HT1080 (cell line): ENCODE results near the gene EIF5AL1. TPM values are rescaled to one million over a fixed set of nuclear protein-coding genes. Genes with fewer than 3 reads are reported as not detected.
A peak's percentile ranks its signal among the peaks of the same experiment; 100 is the strongest.
"Not testable (repeated sequence)": the region's sequence is repeated elsewhere in the genome, so short reads cannot be mapped to it uniquely, and the experiment has no call there.

Experiments used
- DNase-seq: peaks from one replicate; pipeline ENCODE4 v3.0.0-alpha.2; 2015; ENCODE audit warnings: low read depth
- polyA plus RNA-seq, 2 experiments: library from polyadenylated mRNA; depleted of rRNA; stranded (reverse); fragments of >200 nt; gene quantifications; 2 replicates each; pipeline ENCODE4 v1.2.3, GENCODE V29; 2015
- total RNA-seq: library from RNA; depleted of rRNA; stranded (reverse); fragments of >200 nt; shearing (Covaris generic); gene quantifications from 2 replicates; pipeline ENCODE4 v1.2.3, GENCODE V29; 2014; rRNA removed

EIF5AL1 gene
- 0.94 and 1.0 TPM in 2 replicates for total RNA-seq
- polyA plus RNA-seq (2015; cell fraction: cytosol; rRNA removed), result 2.5 and 3.7 TPM in 2 replicates
- polyA plus RNA-seq (2015; cell fraction: nucleus; rRNA removed), result 1.1 and 1.8 TPM in 2 replicates

- not testable (repeated sequence) for DNase-seq
Observed at GRCh38 chr10:79511891-79512583, at the start of gene EIF5AL1. Gene EIF5AL1, plus strand, starts transcription at chr10:79512533. Its CDS starts 117 bp downstream, at chr10:79512650.

DNA sequence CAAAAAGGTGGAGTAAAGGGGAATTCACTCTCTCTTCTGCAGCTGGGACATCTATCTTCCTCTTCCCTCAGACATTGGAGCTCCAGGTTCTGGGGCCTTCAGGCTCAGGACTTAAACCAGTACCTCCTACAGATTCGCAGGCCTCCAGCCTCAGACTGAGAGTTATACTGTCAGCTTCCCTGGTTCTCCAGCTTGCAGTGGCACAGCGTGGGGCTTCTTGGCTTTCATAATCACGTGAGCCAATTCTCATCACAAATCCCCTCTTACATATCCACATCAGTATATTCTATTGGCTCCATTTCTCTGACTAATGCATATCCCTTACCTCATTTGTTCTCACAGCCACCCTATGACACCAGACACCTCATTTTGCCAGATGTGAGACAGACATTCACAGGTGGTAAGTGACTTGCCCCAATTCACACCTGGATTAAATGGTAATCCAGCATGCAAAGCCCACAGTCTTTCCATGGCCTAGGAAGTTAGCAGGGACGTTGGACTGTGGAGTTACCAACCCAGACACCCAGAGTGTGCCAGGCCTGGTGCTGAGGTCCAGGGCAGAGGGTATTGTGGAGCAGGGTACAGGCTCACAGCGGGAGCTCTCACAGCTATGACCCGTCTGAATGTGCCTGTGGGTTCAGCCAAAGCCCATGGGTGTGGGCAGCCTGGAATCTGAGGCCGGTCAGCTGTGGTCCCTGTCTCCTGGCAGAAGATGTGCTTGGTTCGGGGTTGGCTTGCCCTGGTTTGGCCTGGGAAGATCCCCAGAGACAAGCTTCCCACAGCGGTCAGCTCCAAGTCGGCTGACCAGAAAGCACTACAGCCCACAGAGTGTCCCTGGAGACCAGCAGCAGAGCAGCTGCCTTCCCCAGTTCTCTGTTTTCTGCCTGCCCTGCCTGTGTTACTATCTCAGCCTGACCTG, 48.5 kb upstream of the EIF5AL1 start:
- no peak for DNase-seq

DNA sequence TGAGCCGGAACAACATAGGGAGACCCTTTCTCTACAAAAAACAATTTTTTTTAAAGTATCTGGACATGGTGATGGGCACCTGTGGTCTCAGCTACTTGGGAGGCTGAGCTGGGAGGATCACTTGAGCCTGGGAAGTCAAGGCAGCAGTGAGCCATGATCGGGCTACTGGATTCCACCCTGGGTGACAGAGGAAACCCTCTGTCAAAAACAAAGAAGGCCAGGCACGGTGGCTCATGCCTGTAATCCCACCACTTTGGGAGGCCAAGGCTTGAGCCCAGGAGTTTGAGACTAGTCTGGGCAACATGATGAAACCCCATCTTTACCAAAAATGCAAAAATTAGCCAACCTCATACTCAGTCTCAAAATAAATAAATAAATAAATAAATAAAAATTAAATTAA, 47.0 kb upstream of the EIF5AL1 start:
- DNase-seq, result no peak

DNA sequence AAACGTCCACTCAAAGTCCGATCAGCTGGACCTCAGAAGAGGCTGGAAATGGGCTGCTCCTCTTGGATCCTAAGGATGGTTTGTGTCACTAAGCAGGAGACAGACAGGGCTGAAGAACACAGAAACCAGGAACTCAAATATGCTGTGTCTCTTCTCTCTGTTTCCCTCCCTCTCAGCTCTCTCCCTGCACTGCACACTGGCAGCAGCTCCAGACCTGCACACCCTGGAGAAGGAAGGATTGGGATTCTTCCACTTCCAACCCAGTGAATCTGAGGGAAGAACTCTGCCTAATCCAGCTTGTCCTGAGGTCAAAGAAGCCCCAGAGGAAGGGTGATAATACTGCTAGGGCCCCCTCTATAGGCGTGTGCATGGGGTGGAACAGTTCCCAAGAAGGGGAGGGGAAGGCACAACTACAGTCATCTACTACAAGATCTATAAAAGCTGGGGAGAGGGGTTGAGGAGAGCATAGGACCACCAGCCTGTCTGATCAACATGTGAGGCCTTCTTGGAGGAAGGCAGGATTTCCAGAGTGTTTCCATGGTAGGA, 44.2 kb upstream of the EIF5AL1 start:
- no peak for DNase-seq

DNA sequence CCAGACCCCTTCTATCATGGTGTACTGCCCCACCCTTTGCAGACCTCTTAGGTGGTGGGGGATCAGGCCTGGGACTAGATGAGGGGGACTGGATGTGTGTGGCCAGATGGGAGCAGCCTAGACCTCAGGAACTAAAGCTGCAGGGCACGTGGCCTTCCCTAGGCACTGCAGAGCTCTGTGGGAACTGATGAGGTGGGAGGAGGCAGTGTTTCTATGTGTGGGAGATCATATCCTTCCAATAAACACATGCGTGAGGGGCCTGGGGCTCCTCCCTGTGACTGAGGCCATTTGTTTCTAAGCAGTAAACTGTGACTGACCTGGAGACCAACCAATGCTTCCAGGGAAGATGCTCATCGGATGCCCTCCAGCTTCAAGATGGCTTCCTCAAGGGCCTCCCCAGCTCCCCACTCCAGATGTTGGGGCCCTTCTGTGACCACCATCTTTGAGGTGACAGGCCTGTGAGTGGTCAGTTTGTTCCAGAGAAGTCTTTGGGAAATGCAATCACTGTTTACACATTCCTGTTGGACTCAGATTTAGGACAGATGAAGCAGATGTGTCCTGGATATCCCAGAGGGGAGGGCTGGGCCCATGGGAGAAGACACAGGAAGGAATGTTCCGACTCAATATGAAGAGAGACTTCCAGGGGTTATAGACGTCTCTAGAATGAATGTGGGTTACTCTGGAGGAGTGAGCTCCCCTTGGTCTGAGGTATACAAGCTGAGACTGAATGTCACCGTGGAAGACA, 43.3 kb upstream of the EIF5AL1 start:
- DNase-seq, result no peak

GRCh38 chr10:79470096-79470495, 42.2 kb upstream of the EIF5AL1 start:
- DNase-seq, result no peak

DNA sequence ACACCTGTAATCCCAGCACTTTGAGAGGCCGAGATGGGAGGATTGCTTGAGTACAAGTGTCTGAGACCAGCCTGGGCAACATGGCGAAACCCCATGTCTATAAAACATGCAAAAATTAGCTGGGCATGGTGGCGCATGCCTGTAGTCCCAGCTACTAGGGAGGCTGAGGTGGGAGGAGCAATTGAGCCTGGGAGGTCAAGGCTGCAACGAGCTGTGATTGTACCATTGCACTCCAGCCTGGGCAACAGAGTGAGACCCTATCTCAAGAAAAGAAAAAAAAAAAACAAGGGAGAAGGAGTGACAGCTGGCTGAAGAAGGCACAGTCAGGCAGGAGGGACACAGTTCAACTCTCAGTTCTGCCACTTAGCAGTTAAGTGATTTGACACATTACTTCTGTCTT, 40.6 kb upstream of the EIF5AL1 start:
- DNase-seq, result no peak

GRCh38 chr10:79472449-79472848, 39.9 kb upstream of the EIF5AL1 start:
- no peak for DNase-seq

- no peak for DNase-seq
Observed at GRCh38 chr10:79472951-79473350, 39.4 kb upstream of the EIF5AL1 start.

DNA sequence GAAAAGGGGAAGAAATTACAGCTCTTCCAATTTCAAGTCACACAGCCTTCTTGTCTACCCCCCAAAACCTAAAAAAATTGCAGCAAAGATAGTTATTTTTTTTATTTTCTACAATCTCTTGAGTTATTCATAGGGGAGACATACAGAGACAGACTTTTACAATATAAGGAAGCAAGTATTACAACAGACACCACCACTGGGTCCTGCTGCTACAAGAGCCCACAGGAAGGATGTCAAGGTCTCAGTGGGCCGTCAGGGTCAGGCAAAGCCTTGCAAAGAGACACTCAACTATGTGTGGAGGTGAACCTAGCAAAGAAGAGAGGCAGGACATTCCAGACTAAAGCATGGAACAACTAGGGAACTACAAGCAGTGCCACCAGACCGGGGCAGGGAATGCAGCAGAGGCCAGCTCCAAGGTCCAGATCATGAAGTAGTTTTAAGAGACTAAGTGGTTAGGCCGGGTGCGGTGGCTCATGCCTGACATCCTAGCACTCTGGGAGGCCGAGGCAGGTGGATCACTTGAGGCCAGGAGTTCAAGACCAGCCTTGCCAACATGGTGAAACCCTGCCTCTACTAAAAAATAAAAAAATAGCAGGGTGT, 38.7 kb upstream of the EIF5AL1 start:
- no peak for DNase-seq

DNA sequence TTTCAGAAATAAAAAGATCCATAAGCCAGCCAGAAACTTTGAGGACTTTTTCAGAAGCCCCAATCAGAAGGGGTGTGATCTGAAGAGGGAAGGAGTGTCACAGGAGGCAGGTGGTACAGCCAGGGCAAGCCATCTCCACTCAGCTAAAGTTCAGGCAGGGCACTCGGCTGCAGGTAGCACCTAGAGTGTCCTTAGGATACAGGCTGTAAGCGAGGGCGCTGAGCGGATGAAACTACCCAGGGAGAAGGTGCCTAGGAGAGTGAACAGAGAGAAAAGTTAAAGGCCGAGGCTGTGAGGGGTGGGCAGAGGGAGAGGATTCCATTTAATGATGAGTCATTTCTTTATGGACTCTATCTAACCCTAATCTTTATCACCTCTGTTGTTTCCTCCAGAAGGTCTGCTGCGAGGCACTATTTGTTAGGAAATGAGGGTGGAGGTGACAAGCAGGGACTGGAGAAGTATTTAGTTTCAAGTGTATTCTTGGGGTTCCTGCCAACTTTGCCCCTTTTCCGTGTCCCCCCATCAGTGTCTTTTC, 37.1 kb upstream of the EIF5AL1 start:
- DNase-seq, result no peak

DNA sequence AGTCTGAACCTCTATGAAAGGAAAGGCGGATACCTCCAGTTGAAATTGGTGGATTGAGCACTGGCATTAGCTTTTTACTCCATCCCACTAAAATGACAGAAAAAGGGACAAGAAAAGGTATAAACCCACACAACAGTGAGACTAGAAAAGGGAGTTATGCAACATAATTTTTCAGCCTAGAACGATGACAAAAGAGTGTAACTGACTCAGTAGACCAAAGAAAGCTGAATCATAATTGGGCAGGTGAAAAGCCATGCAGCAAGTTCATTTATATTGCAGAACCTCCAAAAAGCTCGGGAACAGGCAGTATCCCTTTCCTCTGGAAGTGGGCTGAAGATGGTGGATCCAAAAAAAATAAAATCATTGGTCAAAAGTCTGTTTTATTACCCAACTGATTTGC, 36.5 kb upstream of the EIF5AL1 start:
- DNase-seq, result no peak

DNA sequence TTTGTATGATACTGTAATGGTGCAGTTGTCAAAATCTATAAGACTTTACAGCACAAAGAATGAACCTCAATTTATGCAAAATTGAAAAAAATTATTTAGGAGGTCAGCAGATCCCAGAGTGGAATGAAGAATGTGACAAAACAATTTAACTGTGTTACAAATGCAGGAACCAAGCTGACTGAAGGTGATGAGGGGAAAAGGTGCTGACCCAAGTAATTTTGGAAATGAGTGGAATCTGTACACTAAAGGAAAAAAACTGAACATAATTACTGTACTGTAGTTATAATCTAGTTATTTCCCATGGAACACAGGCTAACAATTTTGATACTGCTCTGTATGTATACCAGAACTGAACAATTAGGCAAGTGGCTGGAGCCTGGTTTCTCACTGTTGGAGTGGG, 35.7 kb upstream of the EIF5AL1 start:
- DNase-seq, result no peak

DNA sequence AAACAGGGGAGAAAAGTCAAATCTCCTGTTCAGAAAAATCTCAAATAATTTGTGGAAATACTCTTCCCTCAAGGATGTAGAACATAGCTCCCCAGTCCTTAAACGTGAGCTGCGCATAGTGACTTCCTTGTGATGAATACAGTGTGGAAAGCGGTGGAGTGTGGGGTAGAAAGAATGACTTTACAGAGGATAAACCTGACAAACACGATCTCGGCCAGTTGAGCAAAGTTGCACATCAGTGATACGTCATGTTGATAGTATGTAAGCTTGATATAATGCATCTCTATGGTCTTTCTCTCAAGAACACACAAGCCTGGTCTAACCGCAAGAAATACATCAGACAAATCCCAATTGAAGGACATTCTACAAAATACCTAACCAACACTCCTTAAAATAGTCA, 34.9 kb upstream of the EIF5AL1 start:
- DNase-seq, result no peak

GRCh38 chr10:79479283-79479909, 32.9 kb upstream of the EIF5AL1 start:
- DNase-seq, result no peak

DNA sequence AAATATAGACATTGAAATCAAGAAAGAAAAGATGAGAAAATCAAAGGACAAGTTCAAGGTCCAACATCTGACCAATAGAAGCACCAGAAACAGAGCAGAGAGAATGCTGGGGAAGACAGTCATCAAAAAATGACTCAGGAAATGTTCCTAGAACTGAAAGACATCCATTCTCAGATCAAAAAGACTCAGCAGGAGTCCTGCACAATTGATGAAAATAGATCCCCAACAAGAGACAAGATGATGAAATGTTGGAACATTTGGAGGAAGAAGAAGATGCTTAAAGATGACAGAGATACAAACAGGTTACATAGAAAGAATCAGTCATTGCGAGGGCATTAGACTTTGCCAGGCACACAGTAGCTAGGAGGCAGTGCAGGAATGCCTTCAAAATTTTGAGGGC, 30.0 kb upstream of the EIF5AL1 start:
- peak; percentile 18 for DNase-seq

GRCh38 chr10:79482741-79483140, 29.6 kb upstream of the EIF5AL1 start:
- no peak for DNase-seq

GRCh38 chr10:79483299-79483698, 29.0 kb upstream of the EIF5AL1 start:
- DNase-seq, result no peak

GRCh38 chr10:79483948-79484347, 28.4 kb upstream of the EIF5AL1 start:
- no peak for DNase-seq

GRCh38 chr10:79484476-79484875, 27.9 kb upstream of the EIF5AL1 start:
- DNase-seq, result no peak
